HG03558 (cell line): ENCODE data around the gene TNXB.
"Not testable (repeated sequence)": the region's sequence is repeated elsewhere in the genome, so short reads cannot be mapped to it uniquely, and the experiment has no call there.

Experiments
- ATAC-seq: cut with Tn5 transposase; IDR thresholded peaks from one replicate; pipeline ENCODE4 v1.9.1; 2021; ENCODE audit warnings: moderate number of reproducible peaks; ENCODE audit not compliant: unreplicated experiment; ENCODE audit errors: extremely low read depth

TNXB gene

GRCh38 chr6:32041385-32041784, 67.8 kb downstream of the TNXB start:
- not testable (repeated sequence) for ATAC-seq

GRCh38 chr6:32041050-32041321, 68.2 kb downstream of the TNXB start:
- ATAC-seq: not testable (repeated sequence)

- ATAC-seq: not testable (repeated sequence)
These were observed 68.7 kb downstream of the TNXB start for GRCh38 chr6:32040299-32041049.

GRCh38 chr6:32039321-32040274, 69.5 kb downstream of the TNXB start:
- not testable (repeated sequence) for ATAC-seq

- not testable (repeated sequence) for ATAC-seq
These were observed 70.3 kb downstream of the TNXB start for GRCh38 chr6:32038878-32039277.

GRCh38 chr6:32037598-32038524, 71.3 kb downstream of the TNXB start, which contains the start of gene CYP21A2:
Gene CYP21A2 (plus strand): TSS chr6:32038415. CDS start chr6:32038423, 8 bp downstream.
- not testable (repeated sequence) for ATAC-seq

- not testable (repeated sequence) for ATAC-seq
These were observed 72.0 kb downstream of the TNXB start for GRCh38 chr6:32037136-32037535.

GRCh38 chr6:32035283-32036013, 73.7 kb downstream of the TNXB start:
- ATAC-seq: not testable (repeated sequence)

- ATAC-seq: not testable (repeated sequence)
These were observed 79.6 kb downstream of the TNXB start for GRCh38 chr6:32029553-32029952.

GRCh38 chr6:32028631-32029030, 80.5 kb downstream of the TNXB start:
- ATAC-seq: not testable (repeated sequence)

GRCh38 chr6:32022100-32022499, 87.0 kb downstream of the TNXB start:
- ATAC-seq: not testable (repeated sequence)

- ATAC-seq: not testable (repeated sequence)
These were observed 94.6 kb downstream of the TNXB start, which contains the start of gene C4B for GRCh38 chr6:32014547-32014946. Gene C4B (plus strand): TSS chr6:32014795. CDS start chr6:32014846, 51 bp downstream.

- ATAC-seq: not testable (repeated sequence)
These were observed 95.4 kb downstream of the TNXB start for GRCh38 chr6:32013738-32014137.

GRCh38 chr6:32012941-32013617, 96.1 kb downstream of the TNXB start:
- not testable (repeated sequence) for ATAC-seq

- ATAC-seq: not testable (repeated sequence)
These were observed 98.1 kb downstream of the TNXB start for GRCh38 chr6:32010856-32011530.

- ATAC-seq: not testable (repeated sequence)
These were observed 99.6 kb downstream of the TNXB start for GRCh38 chr6:32009537-32009936.

- ATAC-seq: not testable (repeated sequence)
These were observed 100.5 kb downstream of the TNXB start for GRCh38 chr6:32008616-32009015.

GRCh38 chr6:32008037-32008436, 101.1 kb downstream of the TNXB start:
- ATAC-seq: not testable (repeated sequence)
